B cell (primary cell): ENCODE results near the gene PAPLN. TPM values are rescaled to one million over a fixed set of nuclear protein-coding genes. Genes with fewer than 3 reads are reported as not detected.

Experiments
- ATAC-seq: fragments of 200-7000 bp; cut with Tn5 transposase; one replicate; pipeline ENCODE4 v1.10.0; 2021; ENCODE audit warnings: low read depth, mild to moderate bottlenecking, moderate number of reproducible peaks, moderate library complexity
- CTCF ChIA-PET: fragments of 350-600 bp; sonication (Branson Sonifier 250); formaldehyde crosslinking; loops from one replicate; lab custom pipeline; 2021; ENCODE audit warnings: antibody characterized with exemption, inconsistent platforms; lab: Charles Lee
- POLR2A ChIA-PET: fragments of 350-600 bp; sonication (Branson Sonifier 250); formaldehyde crosslinking; loops from one replicate; lab custom pipeline; 2021; ENCODE audit warnings: antibody characterized with exemption; lab: Charles Lee
- DNase-seq: peaks from one replicate; pipeline ENCODE4 v3.0.0; 2013
- H2AFZ ChIP-seq: 2 replicates; pipeline ENCODE4 v1.6.1; 2012; ENCODE audit warnings: mild to moderate bottlenecking, low read depth, low read length; ENCODE audit not compliant: insufficient read depth, poor library complexity, severe bottlenecking
- H3K27ac ChIP-seq, 2 donors: 1 replicate in 1 of 2; 2 replicates in 1 of 2; pipeline ENCODE4 v1.5.1; 2012 to 2013; ENCODE audit warnings: low read length in 2 of 2, mild to moderate bottlenecking in 2 of 2, moderate library complexity in 1 of 2
- H3K27me3 ChIP-seq, 4 experiments: fragments of 200-600 bp in 1 of 4; sonication (generic) in 1 of 4; replicated peaks in 1 of 4; 1 replicate in 2 of 4; 2 replicates in 2 of 4; pipeline versions ENCODE4 v1.6.1 to v1.7.0; 2013 to 2016; ENCODE audit warnings: low read length in 3 of 4, mild to moderate bottlenecking in 2 of 4, mixed read lengths in 1 of 4, moderate library complexity in 1 of 4; ENCODE audit not compliant: insufficient read depth in 4 of 4, control insufficient read depth in 3 of 4; ENCODE audit errors: control extremely low read depth in 1 of 4
- H3K36me3 ChIP-seq, 2 experiments: replicated peaks in 1 of 2; 1 replicate in 1 of 2; 2 replicates in 1 of 2; pipeline versions ENCODE4 v1.6.1 to v1.7.1; 2013; ENCODE audit warnings: low read length in 1 of 2; ENCODE audit not compliant: insufficient read depth in 2 of 2, control insufficient read depth in 1 of 2; ENCODE audit errors: control extremely low read depth in 1 of 2, extremely low read depth in 1 of 2
- H3K4me1 ChIP-seq, 2 donors: fragments of 200-600 bp in 1 of 2; sonication (generic) in 1 of 2; 1 replicate in 1 of 2; 2 replicates in 1 of 2; pipeline versions ENCODE4 v1.5.1 to v1.6.1; 2013 to 2017; ENCODE audit warnings: low read length in 2 of 2; ENCODE audit not compliant: control insufficient read depth in 2 of 2, insufficient read depth in 2 of 2
- H3K4me2 ChIP-seq: replicated peaks from 2 replicates; pipeline ENCODE3; 2012; ENCODE audit warnings: mild to moderate bottlenecking, low read depth, low read length; ENCODE audit not compliant: poor library complexity, severe bottlenecking
- H3K4me3 ChIP-seq, 5 experiments: fragments of 200-600 bp in 1 of 5; sonication (generic) in 1 of 5; 1 replicate in 3 of 5; 2 replicates in 2 of 5; pipeline versions ENCODE4 v1.5.1 to v1.7.0; 2011 to 2016; ENCODE audit warnings: low read length in 4 of 5, mild to moderate bottlenecking in 4 of 5, low read depth in 2 of 5, control low read depth in 1 of 5, moderate library complexity in 1 of 5; ENCODE audit not compliant: insufficient read depth in 1 of 5; ENCODE audit errors: control extremely low read depth in 1 of 5, extremely low read depth in 1 of 5
- H3K79me2 ChIP-seq: fragments of 200-600 bp; sonication (generic); one replicate; pipeline ENCODE4 v1.6.0; 2016; ENCODE audit warnings: low read length; ENCODE audit not compliant: control insufficient read depth, insufficient read depth
- H3K9ac ChIP-seq: fragments of 200-600 bp; sonication (generic); 2 replicates; pipeline ENCODE4 v1.6.1; 2017; ENCODE audit warnings: mild to moderate bottlenecking, low read length, moderate library complexity
- H3K9me3 ChIP-seq, 3 donors: one replicate each; pipeline versions ENCODE4 v1.6.1 to v1.7.1; 2013; ENCODE audit warnings: low read length in 2 of 3; ENCODE audit not compliant: control insufficient read depth in 2 of 3, insufficient read depth in 1 of 3; ENCODE audit errors: control extremely low read depth in 1 of 3
- H4K20me1 ChIP-seq: 2 replicates; pipeline ENCODE4 v1.6.0; 2012; ENCODE audit warnings: mild to moderate bottlenecking, low read length; ENCODE audit not compliant: insufficient read depth, control insufficient read depth, poor library complexity, severe bottlenecking
- H3K27ac Mint-ChIP-seq: one replicate; pipeline ENCODE4 v1.8.0; 2021; ENCODE audit warnings: mixed read lengths
- H3K27me3 Mint-ChIP-seq: one replicate; pipeline ENCODE4 v1.8.0; 2021; ENCODE audit warnings: mixed read lengths
- H3K4me1 Mint-ChIP-seq: one replicate; pipeline ENCODE4 v1.8.0; 2021; ENCODE audit warnings: mixed read lengths
- H3K4me3 Mint-ChIP-seq: one replicate; pipeline ENCODE4 v1.8.0; 2021; ENCODE audit warnings: mixed read lengths
- H3K9me3 Mint-ChIP-seq: one replicate; pipeline ENCODE4 v1.8.0; 2022; ENCODE audit warnings: mixed read lengths; ENCODE audit not compliant: insufficient read depth
- CTCF ChIP-seq: fragments of 200-600 bp; IDR thresholded peaks from one replicate; pipeline ENCODE4 v1.8.0; 2022; ENCODE audit warnings: antibody characterized with exemption, mild to moderate bottlenecking
- EZH2 ChIP-seq: IDR thresholded peaks from 2 replicates; pipeline ENCODE4 v1.6.1; 2012; ENCODE audit warnings: borderline replicate concordance, low read depth, mild to moderate bottlenecking, moderate library complexity, low read length; ENCODE audit not compliant: insufficient read depth, poor library complexity, severe bottlenecking
- WGBS: methylation state at CpG from one replicate; pipeline ENCODE4 v1.1.5; 2013; ENCODE audit warnings: missing lambda C conversion rate; ENCODE audit not compliant: insufficient coverage; 5-methylcytosine and 5-hydroxymethylcytosine counted together
- intact Hi-C: fragments of 100-400 bp; cut with micrococcal nuclease; formaldehyde crosslinking; loops from one replicate; pipeline ENCODE4 v1.10.0; 2022
- polyA plus RNA-seq: library from polyadenylated mRNA; depleted of rRNA; stranded (reverse); fragments of >200 nt; gene quantifications from 2 replicates; pipeline ENCODE4 v1.2.3, GENCODE V29; 2012
- total RNA-seq, 2 donors: library from RNA; stranded (reverse); fragments of 120-200 nt in 1 of 2; gene quantifications; 1 replicate in 1 of 2; 2 replicates in 1 of 2; pipeline versions ENCODE4 v1.2.3 to v1.2.4, GENCODE V29; 2013 to 2022

The PAPLN gene
- total and polyA plus RNA-seq, 2 donors (not counting 1 experiment from before 2014, with no cell fraction given): 0.69 to 1.5 TPM

GRCh38 chr14:73289308-73289707 lies 52.0 kb downstream of the PAPLN start:
- no peaks in the 10 kb centered on the region for H3K27me3 ChIP-seq
- DNase-seq (no peak), ATAC-seq (no peak)
- H3K4me1 ChIP-seq: no peaks in the 10 kb centered on the region
- H3K36me3 ChIP-seq: peaks cover 5 to 51% of the 10 kb centered on the region in 2 experiments
- ChIA-PET CTCF (interaction anchor here (1.2 kb wide), 1 partner anchor 19 kb away, joined by 4 read pairs; no protein-coding TSS in a partner anchor), POLR2A (no interaction called here)
- Mint-ChIP-seq H3K27ac (no peak overlapping the region), H3K27me3 (no peaks in the 10 kb centered on the region), H3K4me3 (no peak overlapping the region), H3K9me3 (no peaks in the 10 kb centered on the region), H3K4me1 (peaks cover 3% of the 10 kb centered on the region)
- H3K4me3 ChIP-seq: no peak overlapping the region
- H4K20me1 ChIP-seq: no peaks in the 10 kb centered on the region
- H3K9ac ChIP-seq: no peak overlapping the region
- H3K9me3 ChIP-seq: no peaks in the 10 kb centered on the region
- TF ChIP-seq EZH2: no peak
- no peak for TF ChIP-seq CTCF
- intact Hi-C loops: no loop called here
- H2AFZ ChIP-seq: no peak overlapping the region
- no peaks in the 10 kb centered on the region for H3K79me2 ChIP-seq
- no peak overlapping the region for H3K27ac ChIP-seq
- no CpG with 5 or more reads among the region's 3 CpGs for WGBS
- H3K4me2 ChIP-seq: no peak overlapping the region

GRCh38 chr14:73289729-73290128 lies 52.4 kb downstream of the PAPLN start:
- TF ChIP-seq CTCF (no peak), EZH2 (no peak)
- CTCF ChIA-PET: interaction anchor here (1.2 to 7.5 kb wide), 2 partner anchors 19 to 181 kb away, joined by 4 to 470 read pairs; no protein-coding TSS in a partner anchor
- no peak overlapping the region for H3K4me3 ChIP-seq
- no peaks in the 10 kb centered on the region for H3K79me2 ChIP-seq
- no peaks in the 10 kb centered on the region for H3K27me3 Mint-ChIP-seq
- no peak overlapping the region for H3K9ac ChIP-seq
- no peak overlapping the region for H2AFZ ChIP-seq
- H4K20me1 ChIP-seq: no peaks in the 10 kb centered on the region
- H3K27ac ChIP-seq: no peak overlapping the region
- no peaks in the 10 kb centered on the region for H3K4me1 ChIP-seq
- no peak overlapping the region for H3K4me2 ChIP-seq
- H3K36me3 ChIP-seq: peaks cover 3 to 48% of the 10 kb centered on the region in 2 experiments
- no peak overlapping the region for H3K27ac Mint-ChIP-seq
- DNase-seq (no peak), ATAC-seq (no peak)
- H3K9me3 ChIP-seq: no peaks in the 10 kb centered on the region
- peaks cover 3% of the 10 kb centered on the region for H3K4me1 Mint-ChIP-seq
- 83% methylated on average over 1 of the region's 3 CpGs for WGBS
- no peaks in the 10 kb centered on the region for H3K27me3 ChIP-seq
- POLR2A ChIA-PET: no interaction called here
- no peaks in the 10 kb centered on the region for H3K9me3 Mint-ChIP-seq
- intact Hi-C loops: no loop called here
- H3K4me3 Mint-ChIP-seq: no peak overlapping the region
